Measurements from ENCODE around the gene GPBP1L1.
A peak's percentile ranks its signal among the peaks of the same experiment; 100 is the strongest.
"Not testable (repeated sequence)": the region's sequence is repeated elsewhere in the genome, so short reads cannot be mapped to it uniquely, and the experiment has no call there.

Gene GPBP1L1, protein sequence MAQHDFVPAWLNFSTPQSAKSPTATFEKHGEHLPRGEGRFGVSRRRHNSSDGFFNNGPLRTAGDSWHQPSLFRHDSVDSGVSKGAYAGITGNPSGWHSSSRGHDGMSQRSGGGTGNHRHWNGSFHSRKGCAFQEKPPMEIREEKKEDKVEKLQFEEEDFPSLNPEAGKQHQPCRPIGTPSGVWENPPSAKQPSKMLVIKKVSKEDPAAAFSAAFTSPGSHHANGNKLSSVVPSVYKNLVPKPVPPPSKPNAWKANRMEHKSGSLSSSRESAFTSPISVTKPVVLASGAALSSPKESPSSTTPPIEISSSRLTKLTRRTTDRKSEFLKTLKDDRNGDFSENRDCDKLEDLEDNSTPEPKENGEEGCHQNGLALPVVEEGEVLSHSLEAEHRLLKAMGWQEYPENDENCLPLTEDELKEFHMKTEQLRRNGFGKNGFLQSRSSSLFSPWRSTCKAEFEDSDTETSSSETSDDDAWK

DNA sequence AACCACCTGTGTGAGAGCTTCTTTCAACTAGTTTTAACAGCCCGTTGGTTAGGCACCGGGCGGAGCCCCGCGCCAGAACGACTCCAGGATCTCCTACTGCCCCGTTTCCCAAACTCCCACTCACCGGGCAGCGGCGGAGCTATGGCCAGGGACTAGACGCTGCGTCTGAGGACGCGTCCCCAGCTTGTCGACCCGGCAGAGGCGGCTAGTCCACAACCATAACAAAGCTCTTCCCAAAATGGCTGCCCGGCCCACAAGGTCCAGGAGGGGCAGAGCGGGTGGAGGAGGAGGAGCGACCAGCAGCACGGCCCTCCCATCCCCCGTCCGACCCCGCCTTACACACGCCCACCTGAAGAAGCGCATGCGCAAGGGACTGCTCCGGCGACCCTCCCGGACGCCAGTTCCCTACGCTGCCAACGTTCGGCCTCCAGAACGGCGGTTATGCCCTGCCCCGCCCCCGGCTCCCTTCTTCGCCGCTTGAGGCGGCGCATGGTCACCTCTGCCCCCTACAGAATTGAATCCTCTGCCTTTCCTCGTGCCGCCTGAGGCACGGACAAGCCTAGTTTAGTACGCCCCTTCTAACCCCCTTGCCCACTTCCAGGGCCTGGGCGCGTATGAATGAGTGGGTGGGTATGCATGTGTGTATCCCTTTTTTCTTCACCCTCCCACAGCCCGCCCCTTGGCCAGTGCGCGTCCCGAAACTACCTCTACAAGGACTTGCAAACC is at the start of gene GPBP1L1:
Gene GPBP1L1 (minus strand): TSS at position 246 of the 726 bp plus-strand sequence. CDS start 27,446 bp downstream, outside the sequence.
- peak; percentile 98 for DNase-seq (ENCODE audit: low spot score)

DNA sequence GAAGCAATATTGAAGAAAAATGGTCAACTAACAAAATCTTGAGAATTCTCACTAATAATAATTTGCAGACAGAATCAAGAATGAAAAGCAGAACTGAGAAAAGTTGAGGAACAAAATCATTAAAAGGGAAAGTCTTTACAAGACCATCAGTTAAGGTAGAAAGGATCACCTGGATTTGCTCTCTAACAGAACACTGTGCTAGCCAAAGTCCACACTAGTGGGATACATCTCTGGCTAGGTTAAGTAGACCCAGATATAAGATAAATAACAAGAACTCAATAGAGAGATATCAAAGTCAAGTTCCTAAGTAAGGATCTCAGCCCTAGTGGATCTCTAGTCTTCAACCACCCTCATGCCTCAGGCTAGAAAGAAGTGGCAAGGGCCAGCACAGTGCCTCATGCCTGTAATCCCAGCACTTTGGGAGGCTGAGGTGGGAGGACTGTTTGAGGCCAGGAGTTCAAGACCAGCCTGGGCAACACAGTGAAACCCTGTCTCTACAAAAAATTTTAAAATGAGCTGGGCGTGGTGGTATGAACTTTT is 44.5 kb upstream of the GPBP1L1 start:
- DNase-seq (ENCODE audit: low spot score): no peak

DNA sequence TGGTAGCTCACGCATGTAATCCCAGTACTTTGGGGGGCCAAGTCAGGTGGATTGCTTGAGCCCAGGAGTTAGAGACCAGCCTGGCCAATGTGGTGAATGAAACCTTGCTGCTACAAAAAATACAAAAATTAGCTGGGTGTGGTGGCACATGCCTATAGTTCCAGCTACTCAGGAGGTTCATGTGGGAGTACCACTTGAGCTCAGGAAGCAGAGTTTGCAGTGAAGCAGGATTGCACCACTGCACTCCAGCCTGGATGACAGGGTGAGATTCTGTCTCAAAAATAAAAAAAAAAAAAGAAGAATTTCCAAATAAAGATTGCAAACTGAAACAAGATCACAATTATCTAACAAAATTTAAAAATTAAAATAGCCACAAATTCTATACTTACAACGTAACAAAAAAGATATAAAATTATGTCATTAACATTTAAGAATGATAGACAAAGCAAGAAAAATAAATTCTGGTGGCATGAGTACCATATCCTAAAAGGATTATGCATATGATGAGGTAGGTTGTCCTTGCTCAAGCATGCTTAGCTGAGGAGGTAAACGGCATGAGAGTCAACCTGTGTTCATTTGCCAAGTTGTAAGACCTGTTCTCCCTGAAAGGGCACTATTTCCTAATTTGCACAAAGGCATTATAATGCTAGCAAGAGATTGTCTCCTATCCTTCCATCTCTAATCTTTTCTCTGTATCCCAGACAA is 43.9 kb upstream of the GPBP1L1 start:
- DNase-seq (ENCODE audit: low spot score): no peak

DNA sequence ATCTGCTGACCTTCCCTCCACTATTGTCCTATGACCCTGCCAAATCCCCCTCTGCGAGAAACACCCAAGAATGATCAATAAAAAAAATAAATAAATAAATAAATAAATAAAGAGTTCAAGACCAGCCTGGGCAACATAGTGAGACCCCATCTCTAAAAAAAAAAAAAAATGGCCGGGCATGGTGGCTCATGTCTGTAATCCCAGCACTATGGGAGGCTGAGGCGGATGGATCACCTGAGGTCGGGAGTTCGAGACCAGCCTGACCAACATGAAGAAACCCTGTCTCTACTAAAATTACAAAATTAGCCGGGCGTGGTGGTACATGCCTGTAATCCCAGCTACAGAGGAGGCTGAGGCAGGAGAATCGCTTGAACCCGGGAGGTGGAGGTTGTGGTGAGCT is 39.7 kb upstream of the GPBP1L1 start:
- DNase-seq (ENCODE audit: low spot score): not testable (repeated sequence)

DNA sequence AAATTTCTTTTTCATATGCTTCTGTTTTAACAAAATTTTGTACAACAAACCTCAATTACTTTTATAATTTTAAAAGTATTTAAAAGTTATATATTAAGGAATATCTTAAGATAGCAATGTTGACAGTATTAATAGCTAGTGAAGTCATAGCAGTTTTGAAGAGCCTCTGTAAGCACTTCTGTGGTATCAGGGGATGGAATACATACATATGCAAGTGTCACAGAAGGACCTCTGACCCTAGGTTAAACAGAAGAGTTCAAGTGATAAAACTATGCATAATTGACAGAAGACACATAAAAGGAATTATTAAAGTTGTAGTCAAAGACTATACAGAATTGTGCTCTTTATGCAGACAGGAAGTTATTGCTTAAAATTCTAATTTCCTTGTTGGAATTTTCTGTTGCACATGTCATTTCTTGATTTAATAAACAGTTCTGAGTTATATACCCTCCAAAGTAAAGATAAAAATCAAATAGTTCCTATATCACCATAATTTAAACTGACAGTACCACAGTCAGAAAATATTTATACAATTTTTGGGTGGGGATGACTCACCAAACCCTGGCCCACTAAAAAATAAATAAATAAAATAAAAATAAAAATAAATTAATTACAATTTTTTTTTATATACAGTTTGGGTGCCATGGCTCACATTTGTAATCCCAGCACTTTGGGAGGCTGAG is 37.1 kb upstream of the GPBP1L1 start:
- no peak for DNase-seq (ENCODE audit: low spot score)

DNA sequence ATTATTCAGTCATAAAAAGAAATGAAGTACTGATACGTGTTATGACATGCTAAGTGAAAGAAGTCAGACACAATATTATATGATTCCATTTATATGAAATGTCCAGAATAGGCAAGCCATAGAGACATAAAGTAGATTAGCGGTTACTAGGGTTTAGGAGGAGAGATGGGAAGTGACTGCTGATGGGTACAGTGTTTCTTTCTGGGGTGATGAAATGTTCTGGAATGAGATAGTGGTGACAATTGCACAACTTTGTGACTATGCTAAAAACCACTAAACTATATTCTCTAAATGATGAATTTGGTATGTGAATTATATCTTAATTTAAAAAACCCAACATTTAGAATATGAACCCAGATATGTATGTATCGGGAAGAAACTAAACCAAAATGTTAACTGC is 36.5 kb upstream of the GPBP1L1 start:
- no peak for DNase-seq (ENCODE audit: low spot score)

DNA sequence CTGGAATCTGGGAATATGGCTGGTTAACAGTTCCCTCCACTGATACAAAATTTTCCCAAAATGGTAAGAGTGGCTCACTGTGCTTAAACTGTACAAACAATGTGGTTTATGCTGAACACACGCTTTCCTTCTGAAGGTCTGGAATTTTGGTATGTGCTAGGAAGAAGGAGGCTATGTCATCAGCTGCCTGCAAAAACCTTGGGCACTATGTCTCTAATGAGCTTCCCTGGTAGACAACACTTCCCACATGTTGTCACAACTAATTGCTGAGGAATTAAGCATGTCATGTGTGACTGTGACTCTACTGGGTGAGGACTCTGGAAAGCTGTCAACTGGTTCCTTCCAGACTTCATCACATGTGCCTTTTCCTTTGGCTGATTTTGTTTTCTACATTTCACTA is 34.9 kb upstream of the GPBP1L1 start:
- no peak for DNase-seq (ENCODE audit: low spot score)

DNA sequence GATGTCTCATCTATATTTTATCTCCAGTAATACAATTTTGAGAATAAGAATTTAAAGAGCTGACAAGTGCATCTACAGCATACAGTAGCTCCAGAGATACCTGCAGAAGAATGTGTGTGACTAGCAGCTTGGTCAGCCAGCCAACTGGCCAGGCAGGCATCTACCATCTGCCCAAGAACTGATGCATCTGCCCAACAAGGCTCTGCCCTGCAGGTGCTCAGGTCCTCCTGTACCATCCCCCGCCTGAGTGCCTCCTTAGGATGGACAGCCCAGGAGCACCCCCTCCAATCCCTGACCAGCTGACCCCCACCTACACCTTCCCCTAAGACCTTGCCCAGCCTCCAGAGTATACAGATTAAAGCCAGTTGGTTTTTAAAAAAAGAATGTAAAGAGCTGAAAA is 32.0 kb upstream of the GPBP1L1 start:
- peak; percentile 15 for DNase-seq (ENCODE audit: low spot score)

DNA sequence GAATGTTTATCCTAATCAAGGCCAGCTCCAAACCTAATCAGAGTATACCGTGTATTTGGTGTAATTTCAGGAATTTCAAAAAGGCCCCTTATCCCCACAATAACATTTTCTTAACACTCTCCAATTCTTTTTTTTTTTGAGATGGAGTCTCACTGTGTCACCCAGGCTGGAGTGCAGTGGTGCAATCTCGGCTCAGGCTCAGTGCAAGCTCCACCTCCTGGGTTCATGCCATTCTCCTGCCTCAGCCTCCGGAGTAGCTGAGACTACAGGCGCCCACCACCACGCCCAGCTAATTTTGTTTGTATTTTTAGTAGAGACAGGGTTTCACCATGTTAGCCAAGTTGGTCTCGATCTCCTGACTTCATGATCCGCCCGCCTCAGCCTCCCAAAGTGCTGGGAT is 31.1 kb upstream of the GPBP1L1 start:
- DNase-seq (ENCODE audit: low spot score): not testable (repeated sequence)

DNA sequence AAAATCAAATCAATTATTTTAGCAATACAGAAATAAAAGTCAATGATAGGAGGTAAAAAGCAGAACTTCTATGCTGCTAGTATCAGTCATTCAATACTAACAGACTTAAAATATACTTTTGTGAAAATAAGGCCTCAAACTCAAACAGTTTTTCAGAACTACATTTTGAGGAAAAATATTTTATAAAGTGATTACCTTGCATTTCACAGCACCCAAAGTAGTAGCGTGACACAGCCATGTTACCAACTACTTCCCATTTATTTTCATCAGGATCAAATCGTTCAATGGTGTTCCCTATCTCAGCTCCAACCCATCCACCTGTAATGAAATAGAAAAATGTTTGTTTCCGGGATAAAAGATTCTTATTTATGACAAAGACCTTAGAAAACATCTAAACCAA is 30.4 kb upstream of the GPBP1L1 start:
- no peak for DNase-seq (ENCODE audit: low spot score)

DNA sequence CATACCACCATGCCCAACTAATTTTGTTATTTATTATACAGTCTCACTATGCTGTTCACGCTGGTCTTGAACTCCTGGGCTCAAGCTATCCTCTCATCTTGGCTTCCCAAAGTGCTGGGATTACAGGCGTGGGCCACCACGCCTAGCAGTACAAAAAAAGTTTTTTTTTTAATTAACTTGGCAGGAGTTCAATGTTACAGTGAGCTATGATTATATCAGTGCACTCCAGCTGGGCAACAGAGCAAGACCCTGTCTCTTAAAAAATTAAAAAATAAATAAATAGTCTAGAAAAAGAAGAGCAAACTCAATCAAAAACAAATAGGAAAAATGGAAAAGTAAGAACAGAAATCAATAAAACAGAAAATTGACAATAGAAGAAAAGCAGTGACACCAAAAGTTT is 27.4 kb upstream of the GPBP1L1 start:
- no peak for DNase-seq (ENCODE audit: low spot score)

DNA sequence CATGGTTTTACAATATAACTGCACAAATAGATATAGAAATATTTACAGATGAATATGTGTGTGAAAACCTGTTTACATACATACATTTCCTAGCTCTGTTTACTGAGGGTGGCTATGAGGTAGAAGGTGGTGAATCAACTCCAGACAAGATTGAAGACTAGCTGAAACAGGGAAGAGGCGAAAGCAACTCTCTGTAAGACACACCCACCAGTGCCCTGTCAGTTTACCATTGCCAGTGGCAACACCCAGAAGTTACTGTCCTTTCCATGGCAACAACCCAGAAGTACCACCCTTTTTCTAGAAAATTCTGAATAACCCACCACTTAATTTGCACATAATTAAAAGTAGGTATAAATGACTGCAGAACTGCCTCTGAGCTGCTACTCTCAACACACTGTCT is 18.3 kb upstream of the GPBP1L1 start:
- DNase-seq (ENCODE audit: low spot score): no peak

DNA sequence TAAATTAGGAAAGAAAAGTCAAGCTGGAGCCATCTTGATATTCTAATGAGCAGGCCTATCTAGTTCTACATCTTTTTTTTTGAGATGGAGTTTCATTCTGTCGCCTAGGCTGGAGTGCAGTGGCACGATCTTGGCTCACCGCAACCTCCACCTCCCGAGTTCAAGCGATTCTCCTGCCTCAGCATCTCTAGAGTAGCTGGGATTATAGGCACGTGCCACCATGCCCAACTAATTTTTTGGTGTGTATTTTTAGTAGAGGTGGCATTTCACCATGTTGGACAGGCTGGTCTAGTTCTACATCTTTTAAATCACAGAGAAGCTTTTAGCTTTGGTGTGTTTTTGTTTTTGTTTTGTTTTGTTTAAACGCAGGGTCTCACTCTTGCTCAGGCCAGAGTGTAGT is 8.5 kb upstream of the GPBP1L1 start:
- no peak for DNase-seq (ENCODE audit: low spot score)

DNA sequence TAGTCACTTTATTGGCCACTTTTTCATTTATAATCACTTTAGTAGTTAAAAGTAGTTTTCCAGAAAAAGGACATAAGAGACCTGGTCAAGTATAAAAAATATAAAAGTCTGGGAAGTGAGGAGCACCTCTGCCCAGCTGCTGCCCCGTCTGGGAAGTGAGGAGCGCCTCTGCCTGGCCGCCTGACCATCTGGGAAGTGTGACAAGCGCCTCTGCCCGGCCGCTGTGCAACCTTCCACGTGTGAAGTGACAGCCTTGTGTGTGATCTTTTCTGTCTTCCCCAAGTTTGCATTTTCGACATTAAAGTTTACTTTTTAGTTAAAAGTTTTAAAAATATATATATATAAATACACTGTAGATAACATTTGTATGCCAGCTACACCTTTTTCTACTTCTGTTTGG is 7.5 kb upstream of the GPBP1L1 start:
- DNase-seq (ENCODE audit: low spot score): not testable (repeated sequence)

DNA sequence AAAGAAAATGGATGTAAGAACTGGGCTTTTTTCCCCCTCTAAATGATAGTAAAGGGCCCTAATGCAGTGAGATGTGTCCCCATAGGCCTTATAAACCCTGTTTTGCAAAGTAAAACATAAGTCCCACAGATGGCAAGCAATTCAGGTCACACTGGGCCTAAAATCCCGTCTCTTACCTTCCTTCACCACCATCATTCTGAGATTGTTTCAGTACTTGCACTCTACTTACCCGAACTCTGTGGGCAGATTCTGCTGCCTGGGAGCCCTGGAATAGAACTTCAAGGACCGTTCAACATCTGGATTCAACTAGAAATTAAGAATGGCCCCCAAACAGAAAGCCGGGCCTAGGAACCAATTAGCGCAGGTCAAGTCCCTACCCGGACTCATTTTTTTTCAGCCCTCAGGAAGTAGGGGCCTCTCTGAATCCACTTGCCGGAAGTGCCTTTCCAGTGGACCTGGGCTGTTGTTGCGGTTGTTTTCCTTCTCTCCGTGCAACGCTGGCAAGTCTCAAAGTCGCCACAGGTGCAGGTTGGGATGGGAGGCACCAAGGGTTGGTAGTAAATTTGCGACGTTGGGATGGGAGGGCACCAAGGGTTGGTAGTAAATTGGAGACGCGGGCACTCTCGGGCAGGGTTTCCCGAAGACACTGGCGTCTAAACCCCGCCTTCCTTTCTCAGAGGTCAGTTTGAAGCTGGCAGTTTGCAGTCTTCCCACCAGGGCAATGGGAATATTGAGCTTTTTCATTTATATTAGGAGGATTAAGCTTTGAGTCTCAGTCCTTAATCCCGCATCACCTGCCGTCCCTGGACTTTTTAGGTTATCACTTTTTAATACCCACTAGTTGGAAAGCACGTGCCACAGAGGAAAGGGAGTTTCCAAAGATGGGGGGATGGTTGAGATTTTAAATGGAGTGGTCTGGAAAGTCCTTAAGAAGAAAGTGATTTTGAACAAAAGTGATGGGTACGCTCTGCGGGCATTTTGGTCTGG is 1.7 kb upstream of the GPBP1L1 start, which contains the start of gene TMEM69:
Gene TMEM69 (plus strand): TSS at position 428 of the 987 bp plus-strand sequence. CDS start 2,888 bp downstream, outside the sequence.
- peak; percentile 74 for DNase-seq (ENCODE audit: low spot score)

DNA sequence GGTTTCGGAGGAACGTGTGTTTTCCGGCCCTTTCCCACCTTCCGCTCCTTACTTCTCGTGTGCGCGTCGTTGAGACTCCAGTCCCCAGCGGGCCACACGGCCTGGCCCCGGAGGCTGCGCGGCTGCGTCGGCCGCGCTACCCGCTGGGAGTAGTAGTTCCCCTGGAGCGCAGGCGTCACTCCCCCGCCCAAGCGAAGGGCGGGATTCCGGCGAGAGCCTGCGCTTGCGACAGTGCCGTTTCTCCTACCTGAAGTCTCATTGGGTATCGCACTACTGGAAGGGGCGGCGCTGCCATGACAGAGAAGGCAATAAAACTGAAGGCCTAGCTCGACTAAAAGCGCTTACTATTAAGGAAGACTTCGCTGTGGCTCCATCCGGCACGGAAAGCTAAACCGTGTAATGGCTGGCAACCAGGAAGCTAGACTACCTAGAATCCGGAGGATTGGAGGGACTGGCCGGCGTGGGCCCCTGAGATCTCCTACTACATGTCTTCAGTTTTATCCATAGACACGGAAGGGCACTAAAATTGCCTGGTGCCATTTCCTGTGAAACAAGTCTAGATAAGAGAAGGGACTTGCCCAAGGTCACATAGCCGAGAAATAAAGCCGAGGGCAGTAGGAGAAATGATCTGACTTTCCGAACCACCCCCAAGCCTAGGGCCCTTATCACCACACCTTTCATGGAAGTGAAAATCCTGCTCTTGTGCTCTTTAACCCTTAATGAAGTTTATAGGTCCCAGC is 851 bp upstream of the GPBP1L1 start:
- DNase-seq (ENCODE audit: low spot score): peak; percentile 93

DNA sequence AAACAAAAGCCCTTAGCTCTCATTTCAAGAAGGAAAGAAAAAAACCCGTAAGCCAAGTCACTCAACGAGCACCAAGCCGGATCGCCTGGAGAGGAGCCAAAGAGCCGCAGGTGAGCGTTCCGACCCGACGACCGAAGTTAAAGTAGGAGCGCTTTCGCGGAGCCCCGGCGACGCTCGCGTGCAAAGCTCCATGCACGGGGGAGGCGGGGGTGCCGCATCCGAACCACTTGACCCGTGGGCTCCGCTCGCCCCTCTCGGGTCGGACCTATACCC is 382 bp downstream of the GPBP1L1 start:
- peak; percentile 51 for DNase-seq (ENCODE audit: low spot score)

DNA sequence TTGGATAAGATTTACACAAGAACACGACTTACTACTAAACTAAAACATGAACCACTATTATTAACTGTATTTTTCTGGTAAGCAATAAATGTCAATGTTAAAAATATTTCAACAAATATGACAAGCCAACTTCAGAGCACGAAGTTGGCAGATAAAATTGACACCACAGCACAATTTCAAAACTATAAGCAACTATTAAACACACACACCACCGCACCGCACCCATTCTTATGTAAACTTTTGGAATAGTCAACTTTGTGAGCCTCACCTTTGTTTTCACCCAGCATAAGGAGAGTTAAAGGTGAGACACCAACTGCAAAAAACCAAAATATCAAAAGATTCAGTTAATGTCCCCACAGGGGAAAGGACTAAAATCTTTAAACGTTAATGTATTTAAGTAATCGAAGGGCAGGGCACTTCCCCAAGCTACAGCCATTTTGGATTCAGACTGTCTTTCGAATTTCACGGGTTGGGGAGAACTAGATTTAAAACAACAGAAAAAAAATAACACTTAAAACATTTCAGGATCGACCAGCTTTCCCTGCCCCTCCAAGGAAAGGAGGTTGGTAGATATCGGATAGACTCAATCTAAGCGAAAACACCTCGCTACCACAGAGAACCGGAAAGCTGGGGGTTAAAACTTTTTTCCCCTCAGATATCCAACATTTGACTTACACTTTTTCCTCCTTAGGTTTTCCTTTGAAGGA is 872 bp downstream of the GPBP1L1 start:
- no peak for DNase-seq (ENCODE audit: low spot score)

DNA sequence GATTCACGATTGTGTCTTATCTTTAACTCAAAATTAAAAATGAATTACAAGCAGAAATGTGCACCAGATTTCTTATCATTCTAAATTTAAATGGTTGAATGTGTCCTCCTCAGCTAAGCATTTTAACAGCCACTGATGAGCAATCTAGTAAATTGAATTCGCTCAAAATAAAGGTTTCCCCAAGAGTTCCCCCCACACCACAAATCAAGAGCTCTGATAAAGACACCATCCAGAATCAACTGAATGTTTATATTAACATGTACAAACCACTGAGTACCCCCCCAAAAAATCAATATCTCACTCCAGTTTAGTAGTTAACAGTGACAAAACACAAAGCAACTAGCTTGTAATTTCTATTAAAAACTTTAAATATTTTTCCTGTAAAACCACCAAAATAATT is 1.9 kb downstream of the GPBP1L1 start:
- DNase-seq (ENCODE audit: low spot score): no peak

Measured in D341Med (cell line).